Eye (tissue), 1 donor: Measurements from ENCODE around the gene ASTN2.

Experiments used
- DNase-seq: peaks from one replicate; pipeline ENCODE4 v3.0.0-alpha.2; 2015

The ASTN2 gene

GRCh38 chr9:117156144-117156688 lies 258.6 kb downstream of the ASTN2 start:
- no peak for DNase-seq

GRCh38 chr9:117153021-117153420 lies 261.8 kb downstream of the ASTN2 start:
- DNase-seq, result no peak

- no peak for DNase-seq
Observed at GRCh38 chr9:117151716-117152115, 263.1 kb downstream of the ASTN2 start.

- DNase-seq, result no peak
Observed at GRCh38 chr9:117149996-117150395, 264.9 kb downstream of the ASTN2 start.

GRCh38 chr9:117145811-117146490 lies 268.9 kb downstream of the ASTN2 start:
- DNase-seq, result peak; percentile 15

- no peak for DNase-seq
Observed at GRCh38 chr9:117145081-117145480, 269.8 kb downstream of the ASTN2 start.

- no peak for DNase-seq
Observed at GRCh38 chr9:117138231-117138630, 276.6 kb downstream of the ASTN2 start.

- DNase-seq, result no peak
Observed at GRCh38 chr9:117136461-117136860, 278.4 kb downstream of the ASTN2 start.

- no peak for DNase-seq
Observed at GRCh38 chr9:117135501-117136098, 279.3 kb downstream of the ASTN2 start.

GRCh38 chr9:117134826-117135500 lies 279.9 kb downstream of the ASTN2 start:
- DNase-seq, result no peak

- no peak for DNase-seq
Observed at GRCh38 chr9:117126871-117127270, 288.0 kb downstream of the ASTN2 start.

GRCh38 chr9:117125531-117125930 lies 289.3 kb downstream of the ASTN2 start:
- DNase-seq, result peak; percentile 19

- no peak for DNase-seq
Observed at GRCh38 chr9:117123729-117124128, 291.1 kb downstream of the ASTN2 start.

GRCh38 chr9:117122953-117123352 lies 291.9 kb downstream of the ASTN2 start:
- DNase-seq, result no peak

- no peak for DNase-seq
Observed at GRCh38 chr9:117122102-117122501, 292.8 kb downstream of the ASTN2 start.

- no peak for DNase-seq
Observed at GRCh38 chr9:117121316-117121715, 293.5 kb downstream of the ASTN2 start.

GRCh38 chr9:117120061-117120460 lies 294.8 kb downstream of the ASTN2 start:
- no peak for DNase-seq

- no peak for DNase-seq
Observed at GRCh38 chr9:117116084-117116483, 298.8 kb downstream of the ASTN2 start.

- no peak for DNase-seq
Observed at GRCh38 chr9:117114768-117115167, 300.1 kb downstream of the ASTN2 start.

GRCh38 chr9:117104716-117105495 lies 310.0 kb downstream of the ASTN2 start:
- DNase-seq, result no peak

- DNase-seq, result no peak
Observed at GRCh38 chr9:117104206-117104605, 310.7 kb downstream of the ASTN2 start.

GRCh38 chr9:117103438-117104110 lies 311.3 kb downstream of the ASTN2 start:
- DNase-seq, result no peak

- DNase-seq, result no peak
Observed at GRCh38 chr9:117101008-117101407, 313.8 kb downstream of the ASTN2 start.
